GM19023 (cell line): ENCODE measurements around the gene NDUFS6.
A peak's percentile ranks its signal among the peaks of the same experiment; 100 is the strongest.
"Not testable (repeated sequence)": the region's sequence is repeated elsewhere in the genome, so short reads cannot be mapped to it uniquely, and the experiment has no call there.

Experiments
- ATAC-seq: cut with Tn5 transposase; IDR thresholded peaks from one replicate; pipeline ENCODE4 v1.9.1; 2021; ENCODE audit warnings: mild to moderate bottlenecking, moderate library complexity; ENCODE audit not compliant: unreplicated experiment

NDUFS6 gene

GRCh38 chr5:1781726-1782384 lies 19.4 kb upstream of the NDUFS6 start:
- ATAC-seq: no peak

GRCh38 chr5:1782385-1783215 lies 18.6 kb upstream of the NDUFS6 start:
- ATAC-seq: peak; percentile 12

- ATAC-seq: peak; percentile 83
Measured at GRCh38 chr5:1783216-1783554, 18.0 kb upstream of the NDUFS6 start.

- no peak for ATAC-seq
Measured at GRCh38 chr5:1784197-1785050, 16.8 kb upstream of the NDUFS6 start.

- no peak for ATAC-seq
Measured at GRCh38 chr5:1785062-1785461, 16.1 kb upstream of the NDUFS6 start.

GRCh38 chr5:1785984-1786383 lies 15.2 kb upstream of the NDUFS6 start:
- no peak for ATAC-seq

- ATAC-seq: no peak
Measured at GRCh38 chr5:1786621-1787471, 14.4 kb upstream of the NDUFS6 start.

GRCh38 chr5:1787472-1788047 lies 13.6 kb upstream of the NDUFS6 start:
- no peak for ATAC-seq

- no peak for ATAC-seq
Measured at GRCh38 chr5:1788200-1788599, 13.0 kb upstream of the NDUFS6 start.

- no peak for ATAC-seq
Measured at GRCh38 chr5:1788828-1789227, 12.4 kb upstream of the NDUFS6 start.

- ATAC-seq: not testable (repeated sequence)
Measured at GRCh38 chr5:1789438-1789833, 11.8 kb upstream of the NDUFS6 start.

- no peak for ATAC-seq
Measured at GRCh38 chr5:1789834-1790471, 11.3 kb upstream of the NDUFS6 start.

GRCh38 chr5:1791176-1791575 lies 10.0 kb upstream of the NDUFS6 start:
- ATAC-seq: no peak

- ATAC-seq: peak; percentile 93
Measured at GRCh38 chr5:1792842-1793266, 8.4 kb upstream of the NDUFS6 start.

- ATAC-seq: no peak
Measured at GRCh38 chr5:1793301-1793740, 7.9 kb upstream of the NDUFS6 start.

GRCh38 chr5:1793966-1794900 lies 7.0 kb upstream of the NDUFS6 start:
- ATAC-seq: no peak

GRCh38 chr5:1794901-1795290 lies 6.3 kb upstream of the NDUFS6 start:
- no peak for ATAC-seq

GRCh38 chr5:1795506-1795905 lies 5.7 kb upstream of the NDUFS6 start:
- no peak for ATAC-seq

GRCh38 chr5:1795931-1796330 lies 5.3 kb upstream of the NDUFS6 start:
- no peak for ATAC-seq
